Neutrophil (primary cell): ENCODE data around the gene KLHL17.

Experiments used
- H3K27ac ChIP-seq: fragments of 200-600 bp; sonication (generic); 2 replicates; pipeline ENCODE4 v1.5.1; 2016; ENCODE audit warnings: mild to moderate bottlenecking, moderate library complexity
- H3K27me3 ChIP-seq: fragments of 200-600 bp; sonication (generic); 2 replicates; pipeline ENCODE4 v1.6.0; 2016; ENCODE audit warnings: mild to moderate bottlenecking
- H3K36me3 ChIP-seq: fragments of 200-600 bp; sonication (generic); 2 replicates; pipeline ENCODE4 v1.5.1; 2017
- H3K4me1 ChIP-seq, 2 experiments: fragments of 200-600 bp in 1 of 2; sonication (generic) in 1 of 2; 1 replicate in 1 of 2; 2 replicates in 1 of 2; pipeline versions ENCODE4 v1.5.1 to v1.6.1; 2013 to 2016; ENCODE audit warnings: low read depth in 1 of 2, low read length in 1 of 2, mild to moderate bottlenecking in 1 of 2, moderate library complexity in 1 of 2; ENCODE audit not compliant: control insufficient read depth in 1 of 2, insufficient read depth in 1 of 2
- H3K4me3 ChIP-seq, 2 experiments: fragments of 200-600 bp in 1 of 2; sonication (generic) in 1 of 2; 1 replicate in 1 of 2; 2 replicates in 1 of 2; pipeline ENCODE4 v1.5.1; 2013 to 2016; ENCODE audit warnings: low read depth in 1 of 2, low read length in 1 of 2, mild to moderate bottlenecking in 1 of 2, moderate library complexity in 1 of 2
- H3K9me3 ChIP-seq: fragments of 200-600 bp; sonication (generic); 2 replicates; pipeline ENCODE4 v1.5.1; 2016
- CTCF ChIP-seq: fragments of 200-600 bp; sonication (generic); IDR thresholded peaks from 2 replicates; pipeline ENCODE4 v1.5.1; 2016; ENCODE audit warnings: antibody characterized with exemption

The KLHL17 gene

GRCh38 chr1:969260-969855 is 9.0 kb downstream of the KLHL17 start:
- no peaks in the 10 kb centered on the region for H3K36me3 ChIP-seq
- no peaks in the 10 kb centered on the region for H3K9me3 ChIP-seq
- H3K4me1 ChIP-seq, result peaks cover 13% of the 10 kb centered on the region in 2 experiments
- no peak overlapping the region for H3K27ac ChIP-seq
- H3K27me3 ChIP-seq, result peaks cover 97% of the 10 kb centered on the region
- no peak overlapping the region for H3K4me3 ChIP-seq
- TF ChIP-seq CTCF, result no peak

GRCh38 chr1:970242-970972 is 10.0 kb downstream of the KLHL17 start:
- TF ChIP-seq CTCF, result no peak
- Histone ChIP-seq H3K4me3 (no peak overlapping the region), H3K36me3 (no peaks in the 10 kb centered on the region), H3K9me3 (no peaks in the 10 kb centered on the region), H3K27ac (no peak overlapping the region), H3K27me3 (peaks cover 100% of the 10 kb centered on the region), H3K4me1 (peaks cover 13% of the 10 kb centered on the region in 2 experiments)

- no peaks in the 10 kb centered on the region for H3K9me3 ChIP-seq
- peaks cover 100% of the 10 kb centered on the region for H3K27me3 ChIP-seq
- no peak overlapping the region for H3K4me3 ChIP-seq
- peaks cover 12 to 14% of the 10 kb centered on the region in 2 experiments for H3K4me1 ChIP-seq
- H3K27ac ChIP-seq, result no peak overlapping the region
- TF ChIP-seq CTCF, result no peak
- H3K36me3 ChIP-seq, result no peaks in the 10 kb centered on the region
These were observed 10.8 kb downstream of the KLHL17 start for GRCh38 chr1:970973-971730.

GRCh38 chr1:971751-972506 is 11.5 kb downstream of the KLHL17 start:
- no peak overlapping the region for H3K27ac ChIP-seq
- H3K4me1 ChIP-seq, result peaks cover 5 to 9% of the 10 kb centered on the region in 2 experiments
- no peak overlapping the region for H3K4me3 ChIP-seq
- no peak for TF ChIP-seq CTCF
- no peaks in the 10 kb centered on the region for H3K36me3 ChIP-seq
- peaks cover 97% of the 10 kb centered on the region for H3K27me3 ChIP-seq
- no peaks in the 10 kb centered on the region for H3K9me3 ChIP-seq

GRCh38 chr1:972726-973458 is 12.5 kb downstream of the KLHL17 start:
- TF ChIP-seq CTCF, result no peak
- Histone ChIP-seq H3K36me3 (no peaks in the 10 kb centered on the region), H3K27ac (no peak overlapping the region), H3K4me3 (no peak overlapping the region), H3K4me1 (peaks cover 3 to 5% of the 10 kb centered on the region in 2 experiments), H3K9me3 (no peaks in the 10 kb centered on the region), H3K27me3 (peaks cover 87% of the 10 kb centered on the region)
